OCI-LY3 (cell line): ENCODE results near the gene NFIC.

Experiments
- CTCF ChIP-seq: fragments of 200-600, 300-600 bp; sonication (generic); IDR thresholded peaks from 2 replicates; pipeline ENCODE4 v1.5.1; 2014; ENCODE audit warnings: antibody characterized with exemption, low read length, low read depth
- EZH2phosphoT487 ChIP-seq: fragments of 200-600 bp; shearing (Covaris generic); IDR thresholded peaks from 2 replicates; pipeline ENCODE4 v1.6.1; 2018; ENCODE audit warnings: antibody characterized with exemption, mixed run types, low read depth

GRCh38 chr19:3374369-3375112, 8.2 kb downstream of the NFIC start:
- TF ChIP-seq CTCF (no peak), EZH2phosphoT487 (no peak)
